Lower leg skin (tissue), 4 donors: ENCODE data around the gene FAM3A. TPM values are rescaled to one million over a fixed set of nuclear protein-coding genes. Genes with fewer than 3 reads are reported as not detected.

Source experiments
- DNase-seq, 2 donors: peaks; one replicate each; pipeline ENCODE4 v3.0.0-alpha.2; 2019; ENCODE audit warnings: low spot score in 2 of 2
- H3K4me3 ChIP-seq: fragments of 200-600 bp; sonication (generic); 2 replicates; pipeline ENCODE4 v1.5.1; 2017; ENCODE audit warnings: mild to moderate bottlenecking, low read depth; ENCODE audit not compliant: poor library complexity, severe bottlenecking
- POLR2A ChIP-seq, 2 donors: fragments of 450-650 bp; IDR thresholded peaks; one replicate each; pipeline ENCODE4 v1.6.1; 2016 to 2017; ENCODE audit warnings: antibody characterized with exemption in 2 of 2, mild to moderate bottlenecking in 1 of 2, moderate library complexity in 1 of 2
- WGBS, 2 donors: methylation state at CpG; one replicate each; pipeline ENCODE4 v1.1.5; 2018; 5-methylcytosine and 5-hydroxymethylcytosine counted together
- intact Hi-C: fragments of 100-400 bp; cut with DNase I; formaldehyde crosslinking; loops from one replicate; pipeline ENCODE4 v1.15.0; 2023; ENCODE audit warnings: low total_unique reads
- total RNA-seq, 4 donors: library from RNA; depleted of rRNA; stranded (reverse); fragments of >200 nt; gene quantifications; one replicate each; pipeline ENCODE4 v1.1.0, GENCODE V29; 2016
- TF ChIP-seq, protein P1 (sequence below), 3 donors: fragments of 450-650 bp; IDR thresholded peaks; one replicate each; pipeline ENCODE4 v1.5.1; 2016; ENCODE audit warnings: antibody characterized with exemption in 3 of 3, mild to moderate bottlenecking in 3 of 3, moderate library complexity in 2 of 3

Gene FAM3A
- total RNA-seq, 4 donors from 2014 or later, result 42.5 to 61.7 (median 47.2) TPM

- no peak for TF ChIP-seq POLR2A (IDR thresholded peaks at IDR 0.05)
- TF ChIP-seq, protein P1, sequence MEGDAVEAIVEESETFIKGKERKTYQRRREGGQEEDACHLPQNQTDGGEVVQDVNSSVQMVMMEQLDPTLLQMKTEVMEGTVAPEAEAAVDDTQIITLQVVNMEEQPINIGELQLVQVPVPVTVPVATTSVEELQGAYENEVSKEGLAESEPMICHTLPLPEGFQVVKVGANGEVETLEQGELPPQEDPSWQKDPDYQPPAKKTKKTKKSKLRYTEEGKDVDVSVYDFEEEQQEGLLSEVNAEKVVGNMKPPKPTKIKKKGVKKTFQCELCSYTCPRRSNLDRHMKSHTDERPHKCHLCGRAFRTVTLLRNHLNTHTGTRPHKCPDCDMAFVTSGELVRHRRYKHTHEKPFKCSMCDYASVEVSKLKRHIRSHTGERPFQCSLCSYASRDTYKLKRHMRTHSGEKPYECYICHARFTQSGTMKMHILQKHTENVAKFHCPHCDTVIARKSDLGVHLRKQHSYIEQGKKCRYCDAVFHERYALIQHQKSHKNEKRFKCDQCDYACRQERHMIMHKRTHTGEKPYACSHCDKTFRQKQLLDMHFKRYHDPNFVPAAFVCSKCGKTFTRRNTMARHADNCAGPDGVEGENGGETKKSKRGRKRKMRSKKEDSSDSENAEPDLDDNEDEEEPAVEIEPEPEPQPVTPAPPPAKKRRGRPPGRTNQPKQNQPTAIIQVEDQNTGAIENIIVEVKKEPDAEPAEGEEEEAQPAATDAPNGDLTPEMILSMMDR (IDR thresholded peaks at IDR 0.05), result no peak
- DNase-seq, result no peak
- intact Hi-C loops, result no loop called here
- peak overlapping the region; percentile 30 for H3K4me3 ChIP-seq
- WGBS, 2 donors, result 3 to 53% methylated on average over 4 to 14 of the region's 15 CpGs
Measured at GRCh38 chrX:154458954-154459778, 56.9 kb downstream of the FAM3A start.

GRCh38 chrX:154458116-154458953 lies 57.7 kb downstream of the FAM3A start, which contains the start of gene PLXNA3:
PLXNA3 (plus strand) TSS chrX:154458281; CDS start chrX:154460184, 1,903 bp downstream.
- TF ChIP-seq, protein P1 (IDR thresholded peaks at IDR 0.05), result no peak
- TF ChIP-seq POLR2A (IDR thresholded peaks at IDR 0.05), result no peak
- peak within 1 kb of the TSS; percentile 30 for H3K4me3 ChIP-seq
- no peak for DNase-seq
- 0 to 43% methylated on average over 2 to 31 of the region's 88 CpGs for WGBS, 2 donors
- intact Hi-C loops, result no loop called here

GRCh38 chrX:154457491-154458115 lies 58.4 kb downstream of the FAM3A start:
- TF ChIP-seq POLR2A (IDR thresholded peaks at IDR 0.05), result no peak
- H3K4me3 ChIP-seq, result no peak overlapping the region
- DNase-seq, result no peak
- intact Hi-C loops, result no loop called here
- 4 to 52% methylated on average over 23 to 60 of the region's 65 CpGs for WGBS, 2 donors

Other genes starting within 250 kb of the FAM3A start
- 1 to 10 TPM in 2 of 4 donors, not detected in 2; 1.1 to 2.4 TPM for gene TEX28, start 221.1 kb downstream of the FAM3A start, total RNA-seq
- 1 to 10 TPM in 1 of 4 donors, under 1 TPM in 2, not detected in 1; 0.42 to 1.1 (median 0.46) TPM for gene TKTL1, start 220.4 kb downstream of the FAM3A start, total RNA-seq
- gene FLNA, start 141.6 kb downstream of the FAM3A start, total RNA-seq, result 100 to 1,000 TPM; 278 to 636 (median 365) TPM
- gene EMD, start 136.9 kb downstream of the FAM3A start, total RNA-seq, result 10 to 100 TPM; 43.4 to 67.0 (median 52.1) TPM
- gene RPL10, start 117.9 kb downstream of the FAM3A start, total RNA-seq, result 1,000 to 10,000 TPM; 3,266 to 8,500 (median 5,564) TPM
- 10 to 100 TPM; 10.5 to 28.5 (median 16.9) TPM for gene DNASE1L1, start 107.0 kb downstream of the FAM3A start, total RNA-seq
- gene TAFAZZIN, start 104.7 kb downstream of the FAM3A start, total RNA-seq, result 10 to 100 TPM; 34.1 to 89.6 (median 49.0) TPM
- gene ATP6AP1, start 87.6 kb downstream of the FAM3A start, total RNA-seq, result 10 to 100 TPM; 71.0 to 93.5 (median 78.4) TPM
- 10 to 100 TPM; 50.5 to 83.5 (median 61.5) TPM for gene GDI1, start 79.1 kb downstream of the FAM3A start, total RNA-seq
- 10 to 100 TPM; 18.9 to 37.0 (median 22.7) TPM for gene FAM50A, start 72.1 kb downstream of the FAM3A start, total RNA-seq
- 10 to 100 TPM; 10.2 to 30.2 (median 13.5) TPM for gene PLXNA3, start 58.0 kb downstream of the FAM3A start, total RNA-seq
- 10 to 100 TPM; 22.9 to 50.0 (median 28.5) TPM for gene LAGE3, start 37.0 kb downstream of the FAM3A start, total RNA-seq
- gene UBL4A, start 29.6 kb downstream of the FAM3A start, total RNA-seq, result 10 to 100 TPM; 33.7 to 57.0 (median 50.7) TPM
- gene SLC10A3, start 25.6 kb downstream of the FAM3A start, total RNA-seq, result 10 to 100 TPM; 53.4 to 67.3 (median 57.4) TPM
- 10 to 100 TPM; 31.1 to 49.6 (median 35.6) TPM for gene G6PD, start 30.6 kb upstream of the FAM3A start, total RNA-seq
- 10 to 100 TPM; 14.1 to 62.5 (median 22.1) TPM for gene IKBKG, start 31.4 kb upstream of the FAM3A start, total RNA-seq
- not detected for gene CTAG1A, start 68.9 kb upstream of the FAM3A start, total RNA-seq
- not detected for gene CTAG1B, start 103.0 kb upstream of the FAM3A start, total RNA-seq
- gene CTAG2, start 137.3 kb upstream of the FAM3A start, total RNA-seq, result not detected
- gene GAB3, start 234.8 kb upstream of the FAM3A start, total RNA-seq, result 1 to 10 TPM in 3 of 4 donors, under 1 TPM in 1; 0.30 to 1.8 (median 1.4) TPM
- gene DKC1, start 246.6 kb upstream of the FAM3A start, total RNA-seq, result 10 to 100 TPM; 25.8 to 33.9 (median 29.3) TPM